ENCODE data around the gene CAMK1D.
A peak's percentile ranks its signal among the peaks of the same experiment; 100 is the strongest.

CAMK1D gene

DNA sequence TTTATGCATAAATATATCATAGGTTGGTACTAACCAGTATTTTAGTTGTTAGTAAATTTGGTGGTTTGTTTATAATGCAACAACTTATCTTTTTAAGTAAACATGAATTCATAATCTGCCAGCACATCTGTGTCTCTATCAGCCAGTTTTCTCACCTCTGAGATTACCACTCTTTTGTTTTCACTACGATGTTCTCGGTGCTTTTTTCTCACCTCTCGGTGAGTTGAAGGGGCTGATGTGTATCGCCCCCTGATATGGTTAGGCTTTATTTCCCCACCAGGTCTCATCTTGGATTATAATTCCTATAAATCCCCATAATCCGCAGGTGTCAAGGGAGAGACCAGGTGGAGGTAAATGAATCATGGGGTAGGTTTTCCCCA, 114.1 kb downstream of the CAMK1D start:
- DNase-seq, result no peak

DNA sequence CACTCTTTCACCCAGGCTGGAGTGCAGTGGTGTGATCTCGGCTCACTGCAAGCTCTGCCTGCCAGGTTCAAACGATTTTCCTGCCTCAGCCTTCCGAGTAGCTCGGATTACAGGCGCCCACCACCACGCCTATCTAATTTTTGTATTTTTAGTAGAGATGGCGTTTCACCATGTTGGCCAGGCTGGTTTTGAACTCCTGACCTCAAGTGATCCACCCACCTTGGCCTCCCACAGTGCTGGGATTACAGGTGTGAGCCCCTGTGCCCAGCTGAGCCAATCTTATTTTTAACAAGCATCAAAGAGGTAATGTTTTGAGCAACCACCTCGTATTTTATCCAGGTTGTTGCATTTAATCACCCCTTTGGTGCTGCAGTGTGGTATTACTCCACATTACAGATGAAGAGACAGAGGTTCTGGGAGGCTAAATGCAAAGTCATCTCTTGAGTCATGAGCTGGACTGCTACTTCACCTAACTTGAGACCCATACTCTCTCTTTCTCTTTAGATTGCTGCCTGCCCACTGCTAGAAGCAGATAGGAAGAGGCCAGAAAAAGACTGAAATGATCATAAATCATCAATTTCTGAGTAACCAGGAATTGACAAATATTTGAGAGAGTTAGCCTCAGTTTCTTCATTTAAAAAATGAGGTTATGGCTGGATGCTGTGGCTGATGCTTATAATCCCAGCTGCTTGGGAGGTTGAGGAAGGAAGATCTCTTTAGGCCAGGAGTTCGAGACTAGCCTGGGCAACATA, 116.2 kb downstream of the CAMK1D start:
- no peak for DNase-seq

DNA sequence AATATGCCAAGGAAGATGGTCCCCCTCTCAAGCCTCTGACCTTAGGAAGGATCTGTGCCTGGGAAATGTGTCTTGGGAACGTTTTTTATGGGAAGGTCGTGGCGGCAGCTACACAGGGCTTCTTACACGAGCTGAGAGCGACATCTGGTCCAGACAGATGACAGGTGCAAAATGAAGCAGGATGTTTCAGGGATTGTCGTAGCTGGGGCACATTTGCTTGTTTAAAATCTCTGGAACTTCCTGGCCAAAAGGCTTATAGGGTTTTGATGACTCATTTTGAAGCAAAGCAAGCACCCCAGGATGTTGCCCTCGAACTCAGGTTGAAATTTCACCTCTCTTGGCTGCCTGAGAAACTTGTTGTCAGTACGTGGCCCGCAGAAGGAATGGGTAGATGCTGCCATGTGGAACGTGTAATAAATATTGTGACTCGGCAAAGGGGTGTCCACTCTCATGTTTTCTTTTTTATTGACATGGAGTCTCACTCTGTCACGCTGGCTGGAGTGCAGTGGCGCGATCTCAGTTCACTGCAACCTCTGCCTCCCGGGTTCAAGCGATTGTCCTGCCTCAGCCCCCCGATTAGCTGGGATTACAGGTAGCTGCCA, 117.5 kb downstream of the CAMK1D start:
- no peak for DNase-seq

DNA sequence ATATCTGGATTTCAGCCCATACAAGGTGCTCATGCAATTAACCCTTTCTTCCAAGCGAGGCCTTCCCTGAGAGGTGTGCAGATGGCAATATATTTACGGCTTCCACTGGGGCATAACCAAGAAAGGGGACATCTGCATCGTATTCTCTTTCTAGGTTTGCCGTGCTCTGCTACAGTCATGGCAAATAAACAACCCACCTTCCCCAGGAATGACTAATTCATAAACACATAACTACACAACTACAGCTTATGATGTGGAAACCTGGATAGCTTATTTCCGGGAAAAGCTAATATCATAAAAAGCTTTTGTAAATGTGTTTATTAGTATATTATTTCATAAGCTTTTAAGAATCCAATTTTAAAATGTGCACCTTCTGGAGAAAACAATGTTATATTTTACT, 120.0 kb downstream of the CAMK1D start:
- DNase-seq, result no peak

DNA sequence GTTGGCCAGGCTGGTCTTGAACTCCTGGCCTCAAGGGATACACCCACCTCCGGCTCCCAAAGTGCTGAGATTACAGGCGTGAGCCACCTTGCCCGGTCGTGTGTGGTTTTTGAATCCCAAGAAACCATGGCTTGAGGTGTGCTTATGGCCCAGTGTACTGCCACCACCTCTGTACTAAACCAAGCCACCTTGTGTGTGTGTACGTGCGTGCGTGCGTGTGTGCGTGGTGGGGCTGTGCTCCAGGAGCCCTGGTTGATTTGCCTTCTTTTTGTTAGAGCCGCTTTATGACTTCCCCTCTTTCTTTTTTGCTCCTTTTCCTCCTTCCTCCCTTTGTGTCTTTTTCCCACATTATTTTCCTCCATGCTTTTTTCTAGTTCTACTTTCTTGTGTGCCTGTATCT, 121.4 kb downstream of the CAMK1D start:
- no peak for DNase-seq

DNA sequence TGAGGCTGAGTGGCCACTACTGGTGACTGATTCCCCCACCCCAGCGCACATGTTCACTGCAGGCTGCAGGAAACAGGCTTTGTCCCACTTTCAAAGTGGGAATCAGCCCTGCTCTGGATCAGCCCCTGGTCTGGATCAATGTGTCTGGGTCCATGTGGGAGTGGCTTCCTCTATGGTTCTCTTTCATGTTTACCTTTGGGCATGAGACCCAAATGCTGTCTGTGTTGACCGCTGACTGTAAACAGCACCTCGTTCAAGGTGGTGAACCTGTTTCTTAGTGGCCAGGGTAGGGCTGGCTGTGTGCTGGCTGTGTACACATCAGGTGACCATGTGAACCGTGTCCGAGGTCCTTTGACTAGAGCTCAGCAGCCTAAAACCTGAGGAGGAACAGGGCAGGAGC, 121.8 kb downstream of the CAMK1D start:
- no peak for DNase-seq

DNA sequence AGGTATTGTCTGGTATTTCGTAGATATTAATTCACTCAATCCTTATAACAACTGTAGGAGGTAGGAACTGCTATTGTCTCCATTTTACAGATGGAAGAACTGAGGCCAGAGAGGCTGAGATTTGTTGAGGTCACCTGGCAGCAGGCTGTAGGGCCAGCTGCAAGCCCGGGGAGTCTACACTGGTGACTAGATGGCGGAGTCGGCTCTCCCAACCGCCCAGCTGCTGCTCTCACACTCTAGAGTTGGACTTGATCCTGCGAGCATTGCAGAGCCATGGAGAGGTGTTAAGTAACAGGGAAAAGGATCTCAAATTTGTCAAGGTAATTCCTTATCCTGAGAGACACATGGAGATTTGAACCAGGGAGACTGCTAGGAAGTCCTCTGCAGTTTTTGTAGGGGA, 124.1 kb downstream of the CAMK1D start:
- no peak for DNase-seq

DNA sequence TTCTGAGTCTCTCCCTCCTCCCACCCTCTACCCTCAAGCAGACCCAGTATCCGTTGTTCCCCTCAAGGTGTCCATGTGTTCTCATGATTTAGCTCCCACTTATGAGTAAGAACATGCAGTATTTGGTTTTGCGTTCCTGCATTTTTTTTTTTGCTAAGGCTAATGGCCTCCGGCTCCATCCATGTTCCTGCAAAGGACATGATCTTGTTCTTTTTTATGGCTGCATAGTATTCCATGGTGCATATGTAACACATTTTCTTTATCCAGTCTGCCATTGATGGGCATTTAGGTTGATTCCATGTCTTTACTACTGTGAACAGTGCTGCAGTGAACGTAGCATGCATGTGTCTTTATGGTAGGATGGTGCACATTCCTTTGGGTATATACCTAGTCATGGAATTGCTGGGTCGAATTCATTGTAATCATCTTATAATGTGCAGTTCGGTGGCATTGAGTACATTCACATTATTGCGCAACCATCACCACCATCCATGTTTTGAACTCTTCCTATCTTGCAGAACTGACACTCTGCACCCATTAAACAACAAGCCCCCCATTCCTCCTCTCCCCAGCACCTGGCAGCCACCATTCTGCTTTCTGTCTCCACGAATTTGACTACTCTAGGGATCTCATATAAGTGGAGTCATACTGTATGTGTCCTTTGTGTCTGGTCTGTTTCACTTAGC, 125.5 kb downstream of the CAMK1D start:
- no peak for DNase-seq

DNA sequence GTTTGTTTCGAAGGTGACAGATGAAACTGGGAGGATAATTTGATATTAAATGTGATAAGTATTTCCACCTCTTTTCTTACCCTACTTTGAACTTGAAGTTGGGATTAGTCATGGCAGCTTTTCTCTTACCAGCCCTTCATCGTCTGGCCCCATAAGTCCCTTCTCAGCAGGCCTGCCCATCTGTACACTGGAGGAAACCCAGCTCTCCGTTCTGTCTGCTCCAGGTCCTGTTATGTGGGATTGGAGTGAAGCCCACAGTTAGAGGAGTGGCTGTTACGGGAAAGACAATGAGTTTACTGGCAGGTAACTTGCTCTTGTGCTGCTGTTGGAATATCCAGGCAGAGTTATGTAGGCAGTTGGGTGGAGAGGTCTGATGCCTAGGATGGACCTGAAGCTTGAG, 127.3 kb downstream of the CAMK1D start:
- no peak for DNase-seq

DNA sequence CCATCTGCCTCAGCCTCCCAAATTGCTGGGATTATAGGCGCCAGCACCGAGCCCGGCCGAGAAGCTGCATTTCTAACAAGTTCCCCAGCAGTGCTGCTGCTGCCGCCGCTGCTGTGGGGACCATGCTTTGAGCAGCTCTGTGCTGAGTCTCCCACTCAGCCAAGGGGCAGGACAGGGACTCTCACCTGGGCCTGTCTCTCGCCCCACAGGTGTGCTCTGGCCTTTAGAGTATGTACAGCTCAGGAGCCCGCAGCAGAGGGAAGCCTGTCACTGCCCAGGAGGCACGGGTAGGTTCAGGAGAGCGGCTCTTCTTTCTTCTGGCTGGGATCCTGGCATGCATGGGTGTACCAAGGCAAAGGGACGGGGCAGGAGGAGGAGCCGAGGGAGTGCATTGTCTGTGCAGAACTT, 130.1 kb downstream of the CAMK1D start:
- DNase-seq, result no peak

DNA sequence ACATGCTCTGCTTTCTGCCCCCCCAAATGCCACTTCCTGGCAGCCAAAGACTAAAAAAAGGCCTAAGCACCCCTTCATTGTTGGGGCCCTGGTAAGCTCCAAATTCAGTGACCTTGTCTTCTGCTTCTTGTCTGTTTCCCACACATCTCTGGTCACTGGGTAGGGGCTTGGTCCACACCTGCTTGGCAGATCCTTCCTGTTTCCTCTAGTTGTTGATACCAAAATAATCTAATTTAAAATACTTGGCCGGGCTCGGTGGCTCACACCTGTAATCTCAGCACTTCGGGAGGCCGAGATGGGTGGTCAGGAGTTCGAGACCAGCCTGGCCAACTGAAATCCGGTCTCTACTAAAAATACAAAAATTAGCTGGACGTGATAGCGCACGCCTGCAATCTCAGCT, 130.6 kb downstream of the CAMK1D start:
- DNase-seq, result no peak

DNA sequence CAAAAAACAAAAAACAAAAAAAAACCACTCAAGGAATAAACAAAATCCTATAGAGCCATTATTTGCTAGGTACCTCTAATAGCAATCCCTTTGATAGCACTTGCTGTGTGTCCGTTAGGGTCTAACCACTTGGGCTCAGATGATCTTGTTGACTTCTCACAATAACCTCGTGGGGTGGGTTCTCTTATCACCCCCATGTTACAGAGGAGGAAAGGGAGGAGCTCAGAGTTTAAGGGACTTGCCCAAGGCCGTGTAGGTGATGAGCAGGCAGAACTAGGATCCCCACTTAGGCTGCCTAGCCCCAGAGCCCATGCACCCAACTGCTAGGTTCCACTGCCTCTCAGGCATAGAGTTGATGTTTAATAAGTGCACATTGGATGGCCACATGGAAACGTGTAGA, 131.1 kb downstream of the CAMK1D start:
- DNase-seq, result no peak

DNA sequence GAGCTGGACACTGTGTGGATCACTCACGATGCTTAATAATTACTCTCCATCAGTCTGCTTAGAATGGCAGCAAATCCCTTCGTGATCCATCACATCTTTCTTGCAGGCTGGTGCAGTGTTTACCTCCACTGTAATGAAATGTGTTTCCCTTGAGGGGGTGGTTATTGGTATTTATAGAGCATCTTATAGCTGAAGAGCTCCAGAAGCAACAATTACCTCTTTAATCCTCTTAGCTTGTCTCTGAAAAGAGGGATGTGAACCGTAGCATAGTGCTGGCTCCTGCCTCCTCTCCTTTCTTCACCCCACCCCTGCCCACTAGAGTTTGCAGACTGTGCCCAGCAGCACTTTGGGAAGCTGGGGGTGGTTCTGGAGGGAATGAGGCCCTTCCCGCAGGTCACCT, 132.6 kb downstream of the CAMK1D start:
- no peak for DNase-seq

DNA sequence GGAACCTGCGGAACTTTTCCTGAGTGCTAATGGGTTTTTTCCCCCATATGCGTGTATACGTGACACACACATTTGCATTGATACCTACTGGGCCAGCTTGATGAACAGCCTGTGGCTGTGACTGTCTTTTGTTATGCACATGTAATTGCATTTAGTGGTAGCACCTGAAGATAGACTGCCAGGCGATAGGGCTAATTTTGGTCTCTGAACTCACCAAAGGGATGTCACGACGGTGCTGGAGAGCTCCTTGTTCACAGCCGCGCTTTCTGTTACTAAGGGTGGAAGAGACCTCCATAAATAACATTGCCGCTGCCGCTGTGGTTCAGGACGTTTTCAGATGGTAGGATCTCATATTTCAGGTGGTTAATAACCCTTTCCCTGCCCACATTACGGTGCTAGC, 133.2 kb downstream of the CAMK1D start:
- DNase-seq, result no peak

DNA sequence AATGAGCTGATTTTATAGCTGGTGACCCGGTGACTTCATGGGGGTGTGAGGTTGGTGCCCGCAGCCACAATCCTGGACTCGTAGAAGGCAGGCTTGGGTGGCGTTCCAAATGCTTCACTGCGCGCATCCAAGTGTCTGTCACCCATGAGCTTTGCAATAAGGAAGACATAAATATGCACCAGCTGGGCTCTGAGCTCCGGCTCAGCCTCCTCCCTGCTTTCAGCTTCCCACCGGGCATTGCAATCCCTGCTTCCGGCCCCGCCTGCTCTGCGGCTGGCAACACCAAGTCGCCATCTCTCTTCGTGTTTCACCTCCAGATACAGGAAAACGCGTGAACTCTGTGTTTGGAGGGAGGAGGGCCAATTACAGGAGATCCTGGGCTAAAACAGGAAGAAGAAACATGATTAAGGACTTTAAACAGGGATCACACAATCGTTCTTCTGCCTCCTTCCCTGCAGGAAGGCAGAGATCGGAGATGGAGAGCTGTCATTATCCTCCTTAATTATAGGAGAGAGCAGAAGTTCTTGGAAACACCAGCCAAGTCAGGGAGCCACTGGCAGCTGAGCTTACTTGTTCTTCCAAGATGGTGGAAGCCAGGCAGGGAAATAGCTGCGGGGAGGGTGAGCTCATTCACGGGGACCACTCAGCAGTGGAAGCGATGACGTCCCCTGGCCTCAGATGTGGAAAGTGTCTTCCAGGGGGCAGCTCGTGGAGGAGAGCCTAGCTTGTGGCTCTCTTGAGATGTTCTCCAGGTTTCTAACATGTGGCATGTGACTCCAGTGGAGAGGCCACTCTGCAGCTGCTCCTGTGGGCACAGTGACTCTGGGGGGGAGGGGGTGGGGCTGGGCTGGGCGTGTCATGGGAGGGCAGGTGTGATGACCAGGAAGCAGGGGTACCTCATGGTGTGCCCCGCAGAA, 134.9 kb downstream of the CAMK1D start:
- no peak for DNase-seq

DNA sequence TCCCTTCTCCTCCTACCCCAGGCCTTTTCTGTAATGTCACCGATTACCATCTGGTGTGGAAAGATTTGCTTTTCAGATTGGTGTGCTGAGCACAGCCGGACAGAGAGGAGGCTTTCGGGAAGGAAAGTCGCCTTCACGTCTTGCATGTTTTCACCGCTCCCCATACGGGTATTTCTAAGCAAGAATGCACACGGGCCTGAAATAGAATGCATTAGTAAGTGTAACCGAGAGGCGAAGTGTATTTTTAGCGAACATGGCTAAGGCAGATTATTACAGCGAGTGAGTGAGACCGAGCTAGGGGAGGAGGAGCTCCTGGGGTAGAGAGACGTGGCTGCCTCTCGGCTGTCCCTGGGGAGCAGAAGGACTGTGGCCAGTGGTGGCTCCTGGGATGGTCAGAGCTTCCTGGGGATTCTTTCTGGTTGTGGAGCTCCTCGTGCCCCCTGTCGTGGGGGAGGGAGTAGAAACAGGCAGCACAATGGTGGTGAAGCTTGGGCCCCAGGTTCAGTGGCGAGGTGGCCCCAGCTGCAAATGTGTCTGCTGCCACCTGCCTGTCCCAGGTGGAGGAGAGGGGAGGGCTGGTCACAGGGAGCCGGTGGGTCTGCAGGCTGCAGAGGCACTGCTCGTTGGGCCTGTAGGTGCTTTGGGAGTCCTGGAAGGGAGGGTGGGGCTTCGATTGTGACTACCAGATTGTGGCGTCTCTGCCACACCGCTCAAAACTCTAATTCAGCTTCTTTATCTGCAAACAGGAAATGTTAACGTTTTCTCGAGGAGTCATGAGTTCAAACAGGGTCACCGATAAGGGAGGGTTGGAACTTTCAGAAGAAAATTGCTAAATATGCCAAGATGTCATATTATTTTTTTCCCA, 135.8 kb downstream of the CAMK1D start:
- DNase-seq, result peak in 23 of 56 donors; percentile 1 to 48 (median 36)

DNA sequence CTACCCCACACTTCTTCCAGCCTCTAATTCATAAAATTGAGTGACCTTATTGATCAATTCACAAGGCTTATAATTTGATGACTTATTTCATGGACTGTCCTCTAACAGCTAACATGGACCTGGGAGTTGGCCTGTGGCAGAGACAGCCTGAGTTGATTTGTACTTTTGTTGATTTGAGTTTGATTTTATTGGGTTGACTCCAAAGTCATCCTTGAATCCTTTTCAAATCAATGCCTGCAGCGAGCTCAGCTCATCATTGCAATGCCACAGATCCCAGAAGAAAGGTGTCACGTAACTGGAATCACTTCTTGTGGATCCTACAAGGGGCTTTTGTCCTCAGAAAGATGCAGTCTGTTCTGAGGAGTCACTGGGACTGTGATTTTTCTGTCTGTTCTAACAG, 138.0 kb downstream of the CAMK1D start:
- no peak for DNase-seq

DNA sequence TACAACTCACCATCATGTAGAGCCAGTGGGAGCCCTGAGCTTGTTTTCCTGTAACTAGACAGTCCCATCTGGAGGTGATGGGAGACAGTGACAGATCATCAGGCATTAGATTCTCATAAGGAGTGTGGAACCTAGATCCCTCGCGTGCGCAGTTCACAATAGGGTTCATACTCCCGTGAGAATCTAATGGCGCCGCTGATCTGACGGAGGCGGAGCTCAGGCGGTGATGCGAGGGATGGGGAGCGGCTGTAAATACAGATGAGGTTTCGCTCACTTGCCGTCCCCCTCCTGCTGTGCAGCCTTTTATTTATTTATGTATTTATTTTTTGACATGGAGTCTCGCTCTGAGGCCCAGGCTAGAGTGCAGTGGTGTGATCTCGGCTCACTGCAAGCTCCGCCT, 139.3 kb downstream of the CAMK1D start:
- no peak for DNase-seq

DNA sequence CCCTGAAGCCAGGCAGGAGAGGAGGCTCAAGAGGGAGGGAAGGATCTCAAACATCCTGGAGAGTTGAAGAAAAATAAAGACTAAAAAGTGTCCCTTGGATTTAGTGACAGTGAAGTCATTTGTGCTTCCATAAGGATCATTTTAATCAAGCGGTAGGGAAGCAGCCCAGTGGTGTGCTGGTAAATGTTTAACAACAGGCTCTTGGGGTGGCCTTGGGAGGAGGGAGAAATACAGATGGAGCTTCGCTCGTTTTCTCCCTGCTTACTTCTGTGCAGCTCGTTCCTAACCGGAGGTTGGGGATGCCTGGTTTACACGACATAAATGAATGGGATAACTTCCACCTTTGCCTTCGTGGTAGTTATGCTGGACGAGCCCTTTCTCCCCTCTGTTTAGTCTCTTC, 140.0 kb downstream of the CAMK1D start:
- DNase-seq, result no peak

DNA sequence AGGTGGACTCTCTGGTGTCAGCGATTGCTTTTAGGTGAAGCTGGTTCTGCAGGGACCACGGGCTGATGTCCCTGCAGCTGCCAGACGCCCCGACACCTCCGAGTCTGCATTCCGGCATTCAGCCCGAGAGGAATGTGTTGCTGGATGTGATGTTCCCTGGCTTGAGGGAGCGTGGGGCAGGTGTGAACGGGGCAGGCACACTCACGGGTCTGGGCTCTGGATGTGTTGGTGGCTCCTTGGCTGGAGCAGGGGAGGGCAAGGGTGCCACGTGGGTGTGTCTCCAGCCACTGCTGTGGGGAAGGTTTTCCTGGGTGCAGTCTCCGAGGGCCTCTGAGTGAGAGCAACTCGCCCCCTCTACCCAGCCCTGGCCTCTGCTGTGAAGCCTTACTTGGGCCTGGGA, 140.5 kb downstream of the CAMK1D start:
- no peak for DNase-seq

DNA sequence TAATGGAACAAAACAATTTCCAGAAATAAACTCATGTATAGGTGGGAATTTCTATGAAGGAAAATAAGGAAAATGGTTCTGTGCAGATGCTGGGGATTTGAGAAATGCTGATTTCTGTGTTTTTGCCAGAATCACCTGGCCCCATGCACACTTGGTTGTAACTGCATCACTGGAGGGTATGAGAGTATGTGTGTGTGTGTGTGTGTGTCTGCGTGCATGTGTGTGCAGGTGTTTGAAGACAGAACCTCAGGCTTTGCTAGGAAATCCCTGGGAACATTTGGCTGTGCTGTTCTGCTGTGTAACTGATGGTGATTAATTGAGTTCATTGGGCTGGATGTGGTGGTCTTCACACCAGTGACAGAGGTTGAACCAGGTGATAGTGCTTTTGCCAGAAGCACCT, 141.6 kb downstream of the CAMK1D start:
- DNase-seq, result no peak
